ENCODE results near the gene PRKCE.

DNA sequence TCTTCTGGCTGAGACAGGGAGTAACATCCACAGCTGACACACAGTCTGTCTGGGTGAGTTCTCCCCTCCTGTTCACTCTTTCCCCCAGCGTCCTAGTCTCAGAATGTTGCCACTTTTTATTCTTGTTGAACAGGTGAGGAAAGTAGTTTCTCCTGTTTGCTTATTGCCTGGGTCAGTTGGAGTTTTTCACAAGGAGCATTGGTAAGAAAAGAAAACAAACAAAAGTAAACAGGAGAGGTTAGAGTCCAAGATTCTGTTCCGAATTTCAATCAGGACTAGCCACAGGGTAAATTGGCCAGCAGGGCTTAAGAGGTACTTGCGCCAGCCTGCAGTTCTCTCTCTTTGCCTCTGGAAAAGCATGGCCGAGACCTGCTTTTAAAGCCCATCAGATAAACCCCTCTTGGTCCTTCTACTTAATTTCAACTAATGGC is 390.7 kb downstream of the PRKCE start:
- TF ChIP-seq, protein P1, sequence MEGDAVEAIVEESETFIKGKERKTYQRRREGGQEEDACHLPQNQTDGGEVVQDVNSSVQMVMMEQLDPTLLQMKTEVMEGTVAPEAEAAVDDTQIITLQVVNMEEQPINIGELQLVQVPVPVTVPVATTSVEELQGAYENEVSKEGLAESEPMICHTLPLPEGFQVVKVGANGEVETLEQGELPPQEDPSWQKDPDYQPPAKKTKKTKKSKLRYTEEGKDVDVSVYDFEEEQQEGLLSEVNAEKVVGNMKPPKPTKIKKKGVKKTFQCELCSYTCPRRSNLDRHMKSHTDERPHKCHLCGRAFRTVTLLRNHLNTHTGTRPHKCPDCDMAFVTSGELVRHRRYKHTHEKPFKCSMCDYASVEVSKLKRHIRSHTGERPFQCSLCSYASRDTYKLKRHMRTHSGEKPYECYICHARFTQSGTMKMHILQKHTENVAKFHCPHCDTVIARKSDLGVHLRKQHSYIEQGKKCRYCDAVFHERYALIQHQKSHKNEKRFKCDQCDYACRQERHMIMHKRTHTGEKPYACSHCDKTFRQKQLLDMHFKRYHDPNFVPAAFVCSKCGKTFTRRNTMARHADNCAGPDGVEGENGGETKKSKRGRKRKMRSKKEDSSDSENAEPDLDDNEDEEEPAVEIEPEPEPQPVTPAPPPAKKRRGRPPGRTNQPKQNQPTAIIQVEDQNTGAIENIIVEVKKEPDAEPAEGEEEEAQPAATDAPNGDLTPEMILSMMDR (IDR thresholded peaks at IDR 0.05; ENCODE audit: poor library complexity): no peak
- no peak for TF ChIP-seq EZH2 (IDR thresholded peaks at IDR 0.05; ENCODE audit: borderline replicate concordance)
